ENCODE data around the gene AK2. TPM values are rescaled to one million over a fixed set of nuclear protein-coding genes. Genes with fewer than 3 reads are reported as not detected.

Gene AK2
- total RNA-seq, 1 experiment from 2014 or later = 159 TPM

- no peak overlapping the region for H2BK12ac ChIP-seq (ENCODE audit: insufficient read length, low read depth, low read length)
- H4K20me1 ChIP-seq (ENCODE audit: control insufficient read depth, insufficient read depth, insufficient read length) = no peaks in the 10 kb centered on the region
- no peak overlapping the region for H3K9ac ChIP-seq (ENCODE audit: extremely low read depth, insufficient read length, low read length)
- no peaks in the 10 kb centered on the region for H3K79me2 ChIP-seq (ENCODE audit: insufficient read depth, low read length)
- no peak overlapping the region for H3K4ac ChIP-seq (ENCODE audit: low read depth, low read length)
- H4K5ac ChIP-seq (ENCODE audit: insufficient read length, low read depth, low read length) = no peak overlapping the region
- Mint-ChIP-seq H3K4me1 (no peaks in the 10 kb centered on the region), H3K27me3 (ENCODE audit: low read depth) (peaks cover 5% of the 10 kb centered on the region), H3K4me3 (no peak overlapping the region), H3K9me3 (peaks cover 7 to 9% of the 10 kb centered on the region in 2 experiments; a peak in 4 of 5 replicates), H3K36me3 (ENCODE audit: insufficient read depth in 1 of 3, low read depth in 3 of 3) (peaks cover 0 to 4% (median 0%) of the 10 kb centered on the region in 3 experiments; a peak in 3 of 7 replicates), H3K27ac (no peak overlapping the region)
- TF ChIP-seq CTCF (conservative IDR thresholded peaks at IDR 0.05) = no peak
- H2AFZ ChIP-seq (ENCODE audit: low read length) = no peak overlapping the region
- no peak overlapping the region for H2BK5ac ChIP-seq (ENCODE audit: insufficient read length, low read length)
- H3K27ac ChIP-seq (ENCODE audit: insufficient read length, low read depth, low read length) = no peak overlapping the region
- H2BK15ac ChIP-seq (ENCODE audit: low read depth, low read length) = no peak overlapping the region
- no peak overlapping the region for H3K18ac ChIP-seq (ENCODE audit: insufficient read length, low read depth, low read length)
- H2BK20ac ChIP-seq (ENCODE audit: low read depth, low read length, poor library complexity, severe bottlenecking) = no peak overlapping the region
- no peak overlapping the region for H4K8ac ChIP-seq (replicated peaks; ENCODE audit: insufficient read length, low read depth, low read length)
- no peak overlapping the region for H3K14ac ChIP-seq (ENCODE audit: insufficient read depth, low read length)
- no peak overlapping the region for H3K56ac ChIP-seq (ENCODE audit: insufficient read length, low read depth, low read length)
- H3K4me2 ChIP-seq (ENCODE audit: insufficient read depth, insufficient read length, low read length) = no peak overlapping the region
- no peaks in the 10 kb centered on the region for H3K27me3 ChIP-seq (ENCODE audit: insufficient read depth, low read length)
- H3T11ph ChIP-seq (ENCODE audit: low read length) = no peak overlapping the region
- no peaks in the 10 kb centered on the region for H3K4me1 ChIP-seq (ENCODE audit: insufficient read depth, low read length)
- H3K23me2 ChIP-seq (ENCODE audit: insufficient read length, low read depth, low read length, poor library complexity, severe bottlenecking) = no peaks in the 10 kb centered on the region
- H4K91ac ChIP-seq (ENCODE audit: insufficient read length, low read depth, low read length) = no peak overlapping the region
- no peak for DNase-seq
- H3K9me3 ChIP-seq (ENCODE audit: control insufficient read depth, low read depth, low read length) = no peaks in the 10 kb centered on the region
- no peak overlapping the region for H3K23ac ChIP-seq (ENCODE audit: insufficient read length, low read depth, low read length)
- no peak overlapping the region for H2AK5ac ChIP-seq (ENCODE audit: insufficient read length, low read length)
- H3K79me1 ChIP-seq (ENCODE audit: insufficient read depth, low read depth, low read length, poor library complexity, severe bottlenecking) = no peaks in the 10 kb centered on the region
- no peak overlapping the region for H2BK120ac ChIP-seq (ENCODE audit: low read depth, low read length, poor library complexity, severe bottlenecking)
- no CpG with 5 or more reads among the region's 3 CpGs for WGBS (ENCODE audit: extremely low coverage, insufficient read length, low lambda C conversion rate)
Measured at GRCh38 chr1:33056426-33056825, 19.7 kb upstream of the AK2 start.
